ENCODE measurements around the gene OR51G1.

DNA sequence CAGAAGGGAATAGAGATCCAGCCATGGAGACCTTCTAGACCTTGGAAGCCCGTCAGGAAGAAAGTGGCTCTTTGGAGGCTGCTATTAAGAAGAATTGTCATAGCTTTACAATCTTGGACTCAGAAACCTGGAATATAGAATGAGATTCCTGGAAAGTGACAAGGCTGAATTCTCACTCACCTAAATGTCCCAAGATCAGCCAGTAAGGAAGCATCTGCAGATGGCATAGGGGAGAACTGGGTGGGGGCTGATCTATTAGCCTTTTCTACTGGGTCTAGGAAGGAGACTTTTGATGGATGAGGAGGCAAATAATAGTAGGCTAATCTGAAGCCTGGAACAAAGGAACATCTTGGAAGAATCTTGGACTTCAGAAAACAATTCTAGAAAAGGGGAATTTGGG, at the start of gene OR51G1:
- TF ChIP-seq YY1 (IDR thresholded peaks at IDR 0.05; ENCODE audit: insufficient read depth, insufficient read length): no peak
- no peak for TF ChIP-seq ZNF274 (IDR thresholded peaks at IDR 0.05; ENCODE audit: low read depth, low read length)
